ENCODE measurements around the gene OCSTAMP.

The OCSTAMP gene

DNA sequence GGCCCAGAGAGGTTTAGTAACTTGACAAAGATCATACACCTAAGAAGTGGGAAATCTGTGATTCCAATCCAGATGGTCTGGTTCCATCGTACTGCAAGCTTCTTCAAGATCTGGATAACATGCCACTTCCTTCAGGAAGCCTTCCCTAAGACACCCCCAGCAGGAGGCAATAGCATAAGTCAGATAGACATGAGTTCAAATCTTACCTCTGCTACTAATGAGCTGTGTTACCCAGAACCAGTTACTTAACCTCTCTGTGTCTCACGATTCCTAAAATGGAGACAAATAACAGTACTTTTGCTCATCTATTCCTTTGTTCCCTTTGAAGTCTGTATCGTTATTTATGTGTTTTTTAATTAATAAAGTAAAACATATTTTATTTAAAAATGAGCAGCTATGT is 22.3 kb upstream of the OCSTAMP start:
- no peak for DNase-seq

DNA sequence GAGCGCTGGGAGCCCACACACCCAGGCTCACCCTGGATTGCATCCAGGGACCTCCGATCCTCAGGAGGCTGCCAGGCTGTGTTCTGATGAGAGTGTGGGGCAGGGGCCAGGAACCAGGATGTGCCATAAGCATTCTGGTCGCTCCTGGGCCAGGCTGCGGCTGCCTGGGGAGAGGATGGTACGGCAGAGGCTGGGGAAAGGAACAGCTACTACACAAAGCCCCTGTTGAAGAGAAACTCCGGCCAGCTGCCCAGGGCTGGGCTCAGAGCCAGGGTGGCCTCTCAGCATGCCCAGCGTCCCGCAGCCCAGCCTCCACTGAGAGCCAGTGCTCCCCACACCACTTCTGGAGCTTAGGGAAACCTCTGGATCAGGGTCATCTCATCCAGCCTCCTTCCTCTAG is 21.7 kb upstream of the OCSTAMP start:
- no peak for DNase-seq

DNA sequence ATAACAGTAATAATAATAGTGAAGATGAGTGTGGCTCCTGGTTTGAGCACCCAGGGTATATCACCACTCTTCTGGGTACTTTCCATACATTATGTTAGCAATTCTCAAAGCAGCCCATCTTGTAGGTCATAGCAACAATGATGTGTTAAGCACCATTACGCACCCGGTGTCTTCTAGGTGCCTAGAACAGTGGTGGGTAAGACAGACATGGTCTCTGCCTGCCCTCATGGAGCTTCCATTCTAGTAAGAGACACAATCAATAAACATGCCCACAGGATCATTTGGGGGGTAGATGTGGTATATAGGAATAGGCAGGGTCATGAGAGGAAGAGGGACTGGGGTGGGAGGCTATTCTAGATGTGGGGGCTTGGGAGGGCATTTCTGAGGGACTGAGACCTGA is 21.0 kb upstream of the OCSTAMP start:
- no peak for DNase-seq

DNA sequence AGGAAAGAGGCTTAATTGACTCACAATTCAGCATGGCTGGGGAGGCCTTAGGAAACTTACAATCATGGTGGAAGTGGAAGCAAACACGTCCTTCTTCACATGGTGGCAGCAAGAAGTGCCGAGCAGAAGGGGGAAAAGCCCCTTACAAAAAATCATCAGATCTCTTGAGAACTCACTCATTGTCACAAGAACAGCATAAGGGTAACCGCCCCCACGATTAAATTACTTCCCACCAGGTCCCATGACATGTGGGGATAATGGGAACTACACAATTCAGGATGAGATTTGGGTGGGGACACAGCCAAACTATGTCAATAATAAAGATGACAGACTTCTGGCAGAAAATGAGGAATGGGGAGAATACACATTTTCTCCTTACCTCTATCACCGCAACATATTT is 20.5 kb upstream of the OCSTAMP start:
- DNase-seq = no peak

DNA sequence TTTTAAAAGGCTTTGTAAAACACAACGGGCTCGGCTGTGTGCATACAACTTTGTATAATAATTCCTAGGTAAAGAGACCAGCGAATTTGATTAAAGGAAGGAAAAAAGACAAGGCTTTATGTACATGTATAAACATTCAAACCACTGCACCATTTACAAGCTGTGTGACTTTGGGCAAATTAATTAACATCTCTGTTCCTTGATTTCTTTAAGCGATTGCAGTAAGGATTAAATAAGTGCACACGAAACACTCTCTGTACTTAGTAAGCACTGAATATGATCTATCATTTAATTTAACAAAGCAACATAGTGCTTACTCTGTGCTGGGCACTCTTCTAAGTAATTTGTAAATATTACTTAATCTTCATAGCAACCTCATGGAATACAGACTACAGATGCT is 19.5 kb upstream of the OCSTAMP start:
- no peak for DNase-seq

DNA sequence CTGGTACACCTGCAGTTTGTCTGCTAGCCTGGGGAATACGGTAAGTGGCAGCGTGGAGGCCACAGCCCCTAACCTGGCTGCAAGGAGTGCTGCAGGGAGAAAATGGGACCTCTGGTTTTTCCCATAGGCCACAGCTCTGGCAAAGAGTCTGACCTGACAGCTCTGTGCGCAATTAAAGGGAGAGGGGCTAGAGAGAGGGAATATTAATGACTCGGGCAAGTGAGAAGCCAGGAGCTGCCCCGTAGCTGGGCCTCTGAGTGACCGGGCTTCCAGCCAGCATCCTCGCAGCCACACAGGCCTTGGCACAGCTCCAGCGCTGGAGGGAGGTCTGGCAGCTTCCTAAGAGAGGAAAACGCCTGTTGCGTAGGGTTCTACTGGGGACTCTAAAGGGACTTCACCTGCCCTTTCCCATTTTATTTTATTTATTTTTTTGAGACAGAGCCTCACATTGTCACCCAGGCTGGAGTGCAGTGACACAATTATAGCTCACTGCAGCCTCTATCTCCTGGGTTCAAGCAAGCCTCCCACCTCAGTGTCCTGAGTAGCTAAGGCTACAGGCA is 18.2 kb upstream of the OCSTAMP start:
- no peak for DNase-seq

DNA sequence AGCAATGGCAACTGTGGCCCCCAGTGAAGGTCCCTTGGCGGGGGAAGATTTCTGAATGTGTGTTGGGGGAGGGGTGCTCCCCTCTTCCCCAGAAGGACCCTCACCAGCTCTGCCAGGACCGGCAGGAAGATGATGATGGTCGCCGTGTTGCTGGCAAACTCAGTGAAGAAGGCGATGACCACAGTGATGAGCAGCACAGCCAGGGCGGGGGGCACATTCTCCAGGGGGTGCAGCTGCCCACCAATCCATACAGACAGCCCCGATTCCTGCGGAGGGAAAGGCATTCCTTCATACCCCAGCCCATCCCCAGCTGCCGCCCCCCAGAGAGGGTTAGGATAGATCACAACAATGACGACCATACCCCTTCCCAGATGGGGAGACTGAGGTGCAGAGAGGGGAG is 15.7 kb upstream of the OCSTAMP start:
- no peak for DNase-seq

DNA sequence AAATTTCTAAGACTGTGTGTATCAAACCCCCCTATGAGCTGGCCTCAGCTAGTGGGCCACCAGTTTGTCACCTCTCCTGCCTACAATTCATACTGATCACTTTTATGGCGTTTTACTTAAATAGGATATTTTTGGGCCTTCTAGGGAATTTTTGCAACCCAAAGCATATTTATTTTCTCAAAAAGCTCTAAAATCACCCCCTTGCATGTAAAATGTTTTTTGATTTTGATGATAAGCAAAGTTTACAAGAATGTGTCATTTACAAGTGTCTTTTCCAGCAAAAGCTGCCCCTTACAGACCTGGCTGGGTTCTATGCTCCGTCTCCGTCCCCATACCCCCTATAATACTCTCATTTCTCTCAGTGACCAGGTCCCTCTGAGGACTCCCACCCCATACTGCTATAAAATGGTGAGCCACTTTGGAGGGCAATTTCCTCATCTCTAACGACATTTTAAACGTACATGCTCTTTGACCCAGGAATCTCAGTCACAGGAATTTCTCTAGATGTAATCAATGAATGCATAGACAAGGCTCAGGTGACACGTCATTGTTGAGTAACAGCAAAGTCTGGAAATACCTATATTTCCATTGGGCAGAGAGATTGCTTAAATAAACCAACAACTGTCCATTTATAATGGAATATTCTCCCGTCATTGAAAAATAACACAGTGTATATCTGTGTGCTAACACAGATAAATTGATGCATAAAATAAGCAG is 13.9 kb upstream of the OCSTAMP start:
- no peak for DNase-seq

DNA sequence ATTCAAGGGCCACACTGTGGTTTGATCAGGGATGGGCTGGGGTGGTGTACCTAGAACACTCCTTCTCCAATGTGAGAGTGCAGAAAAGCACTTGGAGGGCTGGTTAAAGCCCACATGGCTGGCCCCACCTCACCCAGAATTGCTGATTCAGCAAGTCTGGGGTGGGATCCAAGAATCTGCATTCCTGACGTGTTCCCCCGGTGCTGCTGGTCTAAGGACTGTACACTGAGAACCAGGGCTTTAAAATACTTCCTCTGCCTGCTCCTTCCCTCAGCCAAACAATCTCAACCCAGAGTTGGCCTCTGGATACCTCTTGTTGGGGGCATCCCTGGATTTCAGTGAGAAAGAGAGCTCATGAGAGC is 13.4 kb upstream of the OCSTAMP start:
- DNase-seq = no peak

DNA sequence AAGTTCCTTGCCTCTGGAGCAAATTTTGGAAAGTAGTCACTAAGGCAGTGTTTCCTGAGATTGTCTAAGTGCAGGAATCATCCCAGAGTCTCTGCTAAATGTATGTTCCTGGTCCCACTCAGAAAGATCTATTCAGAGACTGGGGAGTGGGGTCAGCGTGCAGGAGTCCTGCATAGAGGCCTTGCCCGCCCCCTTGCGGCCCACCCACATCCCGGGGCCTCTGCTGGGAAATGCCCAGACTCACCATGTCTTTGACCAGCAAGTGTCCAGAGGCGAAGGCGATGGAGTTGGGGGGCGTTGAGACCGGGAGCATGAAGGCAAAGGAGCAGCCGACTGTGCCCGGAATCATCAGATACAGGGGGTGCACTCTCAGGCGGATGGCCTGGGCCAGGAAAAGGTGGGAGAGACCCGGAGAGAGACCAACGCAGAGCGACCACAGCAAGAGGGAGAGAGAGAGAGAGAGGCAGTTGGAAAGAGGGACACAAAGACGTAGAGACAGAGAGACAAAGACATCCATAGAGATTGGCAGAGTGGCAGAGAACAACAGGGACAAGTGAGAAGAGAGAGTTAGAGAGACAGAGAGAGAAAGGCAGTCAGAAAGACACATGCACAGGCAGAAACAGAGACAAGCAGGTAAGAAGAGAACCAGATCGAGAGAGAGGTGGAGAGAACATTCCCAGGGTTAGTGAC is 12.9 kb upstream of the OCSTAMP start:
- no peak for DNase-seq

DNA sequence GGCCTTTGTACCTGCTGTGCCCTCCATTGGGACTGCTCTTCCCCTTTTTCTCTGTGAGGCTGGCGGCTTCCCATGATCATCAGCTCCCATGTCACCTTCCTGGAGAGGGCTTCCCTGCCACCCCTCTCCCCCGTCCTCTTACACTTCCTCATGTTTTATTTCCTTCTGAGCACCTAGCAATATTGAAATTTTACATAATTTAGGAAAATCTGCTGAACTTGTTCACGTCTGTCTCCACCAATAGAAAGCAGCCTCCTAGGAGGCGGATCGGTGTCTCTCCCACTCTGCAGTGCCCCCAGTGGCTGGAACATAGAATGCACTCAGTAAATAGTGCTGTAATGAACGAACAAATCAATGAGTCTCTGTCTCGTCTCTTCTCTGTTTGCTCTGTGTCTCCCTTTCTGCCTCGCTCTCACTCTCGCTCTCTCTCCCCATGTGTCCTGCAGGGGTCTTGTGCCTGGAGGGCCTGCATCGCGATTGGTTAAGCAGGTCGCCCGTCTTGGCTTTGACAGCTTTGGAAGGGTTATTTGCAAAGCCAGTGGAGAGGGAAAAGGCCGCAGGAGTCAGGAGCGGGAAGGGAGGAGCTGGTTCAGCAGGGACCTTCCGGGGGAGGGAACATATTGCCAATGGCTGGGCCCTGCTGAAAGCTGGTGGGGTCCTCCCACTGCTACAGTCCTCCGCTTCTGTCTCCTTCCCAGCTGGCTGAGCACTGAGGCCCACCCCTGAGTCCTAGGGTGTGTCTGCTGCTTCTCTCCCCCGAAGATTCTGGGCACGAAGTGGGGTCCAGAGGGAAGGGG is 12.1 kb upstream of the OCSTAMP start:
- peak; percentile 45 to 62 for DNase-seq

DNA sequence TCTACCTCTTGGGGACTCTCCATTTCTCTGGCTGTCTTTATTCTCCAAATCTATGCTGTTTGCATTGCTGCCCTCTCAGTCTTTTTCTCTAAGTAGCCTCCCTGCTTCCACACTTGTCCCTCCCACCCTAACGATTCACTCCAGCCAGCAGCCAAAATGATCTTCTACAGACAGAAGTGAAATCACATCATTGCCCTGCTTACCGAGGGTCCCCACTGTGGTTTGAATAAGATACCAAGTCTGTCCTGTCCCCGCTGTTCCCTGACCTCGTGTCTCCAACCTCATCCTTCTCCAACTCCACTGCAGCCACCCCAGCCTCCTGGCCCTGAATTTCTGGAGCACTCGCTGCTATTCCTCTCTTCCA is 11.5 kb upstream of the OCSTAMP start:
- DNase-seq = no peak

DNA sequence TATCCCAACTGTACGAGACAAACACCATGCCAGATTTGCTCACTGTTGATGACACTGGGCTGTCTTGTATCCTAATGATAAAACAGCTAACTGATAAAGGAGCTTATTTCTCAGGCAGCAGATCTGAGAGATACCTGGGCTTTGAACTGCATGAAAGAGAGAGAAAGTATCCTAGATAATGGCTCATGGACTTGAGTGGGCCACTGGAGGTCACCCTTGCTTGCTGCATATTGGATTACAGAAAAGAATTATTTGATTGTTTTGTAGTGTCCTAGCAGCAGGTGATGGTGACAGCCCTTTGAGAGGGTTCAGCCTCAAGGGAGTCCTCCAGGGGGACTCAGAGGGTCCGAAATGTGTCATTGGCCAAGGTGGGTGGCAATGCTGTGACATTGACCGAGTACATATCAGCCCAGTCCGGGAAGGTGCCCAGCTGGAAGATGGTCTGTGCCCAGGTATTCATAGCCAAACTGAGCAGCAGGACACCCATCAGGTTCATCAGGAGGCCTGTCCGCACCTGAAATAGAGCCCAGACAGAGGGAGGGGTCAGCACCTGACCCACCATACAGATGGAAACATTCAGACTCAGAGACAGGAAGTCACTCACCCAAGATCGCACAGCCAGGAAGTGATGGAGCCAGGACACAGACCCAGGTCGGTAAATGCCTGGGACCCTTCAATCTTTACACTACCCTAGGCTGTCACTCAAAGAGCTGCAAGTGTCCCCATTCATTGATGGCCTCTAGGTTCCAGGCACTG is 9.4 kb upstream of the OCSTAMP start:
- no peak for DNase-seq

DNA sequence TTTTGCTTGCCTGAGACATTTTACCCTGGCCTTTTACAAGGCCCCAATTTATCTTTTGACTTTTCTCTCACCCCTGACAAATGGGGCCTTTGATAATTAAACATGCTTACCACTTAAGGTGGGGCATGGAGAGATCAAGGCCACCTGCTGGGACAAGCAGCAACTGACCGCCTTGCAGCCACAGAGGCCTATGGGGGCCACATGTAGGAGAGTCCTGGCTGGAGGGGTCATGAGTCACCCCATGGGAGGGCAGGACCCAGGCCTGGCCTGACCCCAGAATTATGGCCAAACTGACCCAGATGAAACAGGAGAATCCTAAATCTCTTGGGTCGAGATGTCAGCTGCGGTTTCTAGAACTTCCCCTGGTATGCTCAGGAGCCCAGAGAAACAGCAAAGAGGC is 8.5 kb upstream of the OCSTAMP start:
- no peak for DNase-seq

DNA sequence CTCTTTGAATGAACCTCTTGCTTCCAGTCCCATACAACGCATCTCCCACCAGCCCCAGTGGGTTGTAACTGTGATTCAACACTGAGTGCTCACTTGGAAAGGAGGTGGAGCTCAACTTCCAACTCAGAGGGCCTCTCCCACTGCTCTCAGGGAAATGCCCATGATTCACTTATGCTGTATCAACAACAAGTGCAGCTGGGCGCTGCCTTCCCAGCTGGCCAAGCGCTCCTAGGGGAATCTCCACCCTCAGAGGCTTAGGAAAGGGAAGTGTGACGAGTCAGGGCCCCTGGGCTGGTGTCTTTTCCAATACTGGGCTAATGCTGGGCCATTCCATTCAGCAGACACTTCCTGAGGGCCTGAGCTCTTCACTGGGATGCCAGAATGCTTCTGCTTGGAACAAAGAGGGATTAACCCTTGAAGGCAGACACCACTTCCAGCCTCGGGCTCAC is 8.1 kb upstream of the OCSTAMP start:
- peak in 1 of 2 experiments; percentile 10 for DNase-seq

DNA sequence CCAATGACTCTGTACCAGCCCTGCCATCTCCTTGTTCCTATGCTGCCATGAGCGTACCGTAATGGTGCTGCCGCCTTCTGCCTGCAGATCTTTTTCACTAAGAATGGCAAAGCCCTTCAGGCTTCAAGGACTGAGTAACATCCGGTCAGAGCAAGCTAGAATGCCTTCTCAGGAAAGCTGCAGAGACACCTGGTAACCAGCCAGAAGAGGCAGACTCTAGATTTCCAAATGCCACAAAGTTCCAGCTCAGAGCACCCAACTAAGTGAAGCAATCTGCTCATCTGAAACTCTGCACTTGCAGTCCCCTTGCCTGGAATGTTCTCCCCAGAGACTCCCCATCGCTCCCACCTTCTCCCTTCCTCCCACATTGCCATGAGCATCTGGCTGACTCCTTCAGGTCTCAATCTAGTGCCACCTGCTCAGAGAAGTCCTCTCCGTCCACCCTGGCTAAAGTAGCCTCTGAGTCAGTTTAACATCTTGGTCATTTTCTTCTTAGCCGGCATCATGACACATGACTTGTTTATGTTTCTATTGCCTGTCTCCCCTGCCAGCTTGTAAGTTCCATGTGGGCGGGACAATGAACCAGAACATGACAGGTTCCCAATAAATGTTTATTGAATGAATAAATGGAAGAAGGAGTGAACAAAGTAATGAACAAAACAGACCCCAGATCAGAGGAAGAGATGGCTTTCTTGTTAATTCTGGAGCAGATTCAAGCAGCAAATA is 6.9 kb upstream of the OCSTAMP start:
- no peak for DNase-seq

DNA sequence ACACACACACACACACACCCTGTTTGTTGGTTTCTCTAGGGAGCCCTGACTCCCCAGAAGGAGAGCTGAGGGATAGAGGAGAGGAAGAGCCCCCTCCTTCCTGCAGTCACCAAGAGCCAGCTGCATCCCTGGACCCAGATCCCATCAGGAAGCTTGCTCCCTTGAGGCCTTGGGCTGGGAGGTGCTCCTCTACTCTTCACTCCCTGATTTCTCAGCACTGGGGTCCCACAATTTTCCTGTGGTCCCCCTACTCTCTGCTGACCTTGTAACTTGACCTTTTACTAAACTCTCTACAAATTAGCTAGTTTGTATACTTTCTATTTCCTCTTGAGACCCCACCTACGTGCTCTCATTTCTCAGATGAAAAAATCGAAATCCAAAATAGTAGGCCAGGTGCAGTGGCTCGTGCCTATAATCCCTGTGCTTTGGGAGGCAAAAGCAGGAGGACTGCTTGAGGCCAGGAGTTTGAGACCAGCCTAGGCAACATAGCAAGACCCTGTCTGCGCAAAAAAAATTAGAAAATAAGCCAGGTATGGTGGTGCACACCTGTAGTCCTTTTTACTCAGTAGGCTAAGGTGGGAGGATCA is 5.0 kb upstream of the OCSTAMP start:
- no peak for DNase-seq

DNA sequence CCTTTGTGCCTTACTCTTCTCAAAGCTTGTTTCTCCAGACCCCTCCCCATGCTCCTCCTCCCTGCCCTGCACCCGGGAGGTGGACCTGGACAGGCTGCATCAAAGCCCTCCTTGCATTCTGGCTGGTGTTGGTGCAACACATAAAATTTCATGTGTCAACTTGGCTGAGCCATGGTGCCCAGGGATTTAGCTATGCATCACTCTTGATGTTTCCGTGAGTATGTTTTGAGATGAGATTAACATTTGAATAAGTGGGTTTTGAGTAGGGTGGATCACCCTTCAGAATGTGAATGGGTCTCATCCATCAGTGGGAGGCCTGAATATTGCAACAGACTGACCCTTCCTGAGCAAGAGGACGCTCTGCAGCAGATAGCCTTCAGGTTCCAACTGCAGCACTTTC is 4.4 kb upstream of the OCSTAMP start:
- DNase-seq = no peak

DNA sequence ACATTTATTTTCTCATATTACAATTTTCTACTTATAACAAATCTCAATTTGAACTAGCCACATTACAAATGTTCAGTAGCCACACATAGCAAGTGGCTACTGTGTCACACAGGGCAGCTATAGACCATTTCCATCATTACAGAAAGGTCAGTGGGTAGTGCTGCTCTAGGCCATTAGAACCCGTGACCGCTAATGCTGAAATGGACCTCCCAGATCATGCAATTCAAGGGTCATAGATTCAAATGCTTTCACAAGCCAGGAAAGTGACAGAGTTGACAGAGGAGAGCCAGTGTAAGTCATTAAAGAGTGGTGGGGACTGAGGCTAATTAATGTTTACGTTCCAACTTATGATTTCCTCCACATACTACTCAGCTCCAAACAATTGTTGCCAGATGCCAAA is 3.5 kb upstream of the OCSTAMP start:
- no peak for DNase-seq

DNA sequence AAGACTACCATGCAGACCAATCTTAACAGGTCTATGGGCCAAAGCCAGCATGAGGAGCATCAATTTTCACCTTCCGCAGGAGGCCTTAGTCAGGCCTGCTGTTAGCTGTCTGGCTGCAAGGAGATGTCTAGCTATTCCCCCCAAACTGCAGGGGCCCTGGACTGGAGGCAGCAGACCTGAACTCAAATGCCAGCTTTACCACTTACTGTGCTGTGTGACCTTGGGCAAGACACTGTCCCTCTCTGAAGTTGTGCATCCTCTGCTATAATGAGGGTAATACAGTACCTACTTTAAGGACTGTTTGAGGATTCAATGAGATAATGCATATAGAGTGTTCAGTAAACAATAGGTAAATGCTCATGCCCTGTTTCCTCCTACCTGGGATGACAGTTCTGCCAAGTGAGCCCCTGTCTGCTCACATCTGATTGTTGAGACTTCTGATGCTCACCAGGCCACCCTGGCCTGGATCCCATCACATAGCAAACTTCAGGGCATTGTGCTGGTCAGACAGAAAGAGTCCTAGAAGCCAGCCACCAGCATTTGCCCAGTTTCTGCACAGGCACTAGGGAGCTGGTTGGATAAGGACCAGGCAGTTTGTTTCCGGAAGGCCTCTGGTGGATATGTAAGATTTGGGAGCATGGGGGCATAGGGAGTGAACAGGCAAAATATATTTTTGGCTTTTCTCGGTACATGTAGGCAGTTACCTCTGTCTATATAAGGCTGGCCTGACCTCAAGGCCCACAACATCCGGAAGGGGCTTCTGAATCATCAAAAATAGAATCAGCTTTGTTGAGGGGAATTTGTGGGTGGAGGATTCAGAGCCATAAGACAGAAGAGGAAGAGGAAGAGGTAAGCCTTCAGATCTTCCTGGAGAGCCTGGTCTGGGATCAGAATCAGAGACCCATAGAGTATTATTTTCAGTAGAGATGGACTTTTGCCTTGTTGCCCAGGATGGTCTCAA is 2.3 kb upstream of the OCSTAMP start:
- peak in 1 of 2 experiments; percentile 17 for DNase-seq

Data from stimulated activated CD4-positive, alpha-beta T cell treated with anti-CD3 and anti-CD28 coated beads, Interleukin-4, amount 100 ng/mL, for 4 hours (primary cell).